Retinal pigment epithelial cell (primary cell): ENCODE data around the gene MCM3AP.
"Not testable (repeated sequence)": the region's sequence is repeated elsewhere in the genome, so short reads cannot be mapped to it uniquely, and the experiment has no call there.

ENCODE experiments used
- DNase-seq: peaks from one replicate; pipeline ENCODE4 v3.0.0-alpha.2; 2010; ENCODE audit warnings: low read depth
- H3K4me3 ChIP-seq: 2 replicates; pipeline ENCODE4 v1.5.1; 2011; ENCODE audit warnings: mild to moderate bottlenecking, low read length, control low read depth, moderate library complexity
- CTCF ChIP-seq: conservative IDR thresholded peaks from 2 replicates; pipeline ENCODE4 v1.5.1; 2011; ENCODE audit warnings: low read depth, low read length, control low read depth, inconsistent platforms

The MCM3AP gene

GRCh38 chr21:46319186-46319585, 33.8 kb upstream of the MCM3AP start:
- TF ChIP-seq CTCF = no peak
- DNase-seq = no peak
- no peak overlapping the region for H3K4me3 ChIP-seq

- no peak overlapping the region for H3K4me3 ChIP-seq
- TF ChIP-seq CTCF = no peak
- no peak for DNase-seq
Observed at GRCh38 chr21:46318464-46318845, 33.0 kb upstream of the MCM3AP start.

- no peak for DNase-seq
- H3K4me3 ChIP-seq = no peak overlapping the region
- no peak for TF ChIP-seq CTCF
Observed at GRCh38 chr21:46317710-46318463, 32.5 kb upstream of the MCM3AP start.

GRCh38 chr21:46316708-46317324, 31.4 kb upstream of the MCM3AP start:
- DNase-seq = no peak
- TF ChIP-seq CTCF = no peak
- H3K4me3 ChIP-seq = no peak overlapping the region

GRCh38 chr21:46314441-46315020, 29.1 kb upstream of the MCM3AP start:
- no peak for TF ChIP-seq CTCF
- no peak for DNase-seq
- no peak overlapping the region for H3K4me3 ChIP-seq

GRCh38 chr21:46312949-46313348, 27.5 kb upstream of the MCM3AP start:
- DNase-seq = no peak
- no peak for TF ChIP-seq CTCF
- H3K4me3 ChIP-seq = no peak overlapping the region

GRCh38 chr21:46311568-46311967, 26.2 kb upstream of the MCM3AP start:
- no peak for DNase-seq
- TF ChIP-seq CTCF = no peak
- H3K4me3 ChIP-seq = no peak overlapping the region

- DNase-seq, H3K4me3 ChIP-seq: not testable (repeated sequence)
Observed at GRCh38 chr21:46310260-46310659, 24.8 kb upstream of the MCM3AP start.
